Body of pancreas (tissue), 4 donors: ENCODE data around the gene MACROH2A1. TPM values are rescaled to one million over a fixed set of nuclear protein-coding genes. Genes with fewer than 3 reads are reported as not detected.
"Not testable (repeated sequence)": the region's sequence is repeated elsewhere in the genome, so short reads cannot be mapped to it uniquely, and the experiment has no call there.

ENCODE experiments used
- ATAC-seq: fragments of 150-250 bp; one replicate; pipeline ENCODE4 v1.9.1; 2016
- DNase-seq, 4 donors: peaks; one replicate each; pipeline ENCODE4 v3.0.0-alpha.2; 2019
- H3K27ac ChIP-seq, 4 donors: fragments of 200-600 bp; sonication (generic); 1 replicate in 3 of 4; 2 replicates in 1 of 4; pipeline versions ENCODE4 v1.5.1 to v1.6.1; 2016 to 2019; ENCODE audit warnings: mild to moderate bottlenecking in 1 of 4, mixed read lengths in 1 of 4, moderate library complexity in 1 of 4
- H3K27me3 ChIP-seq, 2 donors: fragments of 200-600 bp; sonication (generic); one replicate each; pipeline ENCODE4 v1.6.0; 2016; ENCODE audit warnings: mild to moderate bottlenecking in 1 of 2
- H3K36me3 ChIP-seq, 2 donors: fragments of 200-600 bp; sonication (generic); replicated peaks in 1 of 2; 2 replicates each; pipeline ENCODE4 v1.5.1; 2016; ENCODE audit warnings: low read depth in 2 of 2; ENCODE audit not compliant: insufficient read depth in 1 of 2
- H3K4me1 ChIP-seq: fragments of 200-600 bp; sonication (generic); one replicate; pipeline ENCODE4 v1.6.0; 2016
- H3K4me3 ChIP-seq, 2 donors: fragments of 200-600 bp; sonication (generic); 1 replicate in 1 of 2; 2 replicates in 1 of 2; pipeline ENCODE4 v1.5.1; 2016 to 2019
- H3K9me3 ChIP-seq, 3 donors: fragments of 200-600 bp; sonication (generic); 1 replicate in 2 of 3; 2 replicates in 1 of 3; pipeline ENCODE4 v1.5.1; 2016
- CTCF ChIP-seq, 7 experiments: fragments of 450-650 bp in 4 of 7; fragments of 200-600 bp in 3 of 7; sonication (generic) in 3 of 7; IDR thresholded peaks; one replicate each; pipeline ENCODE4 v1.5.1; 2016 to 2019; ENCODE audit warnings: antibody characterized with exemption in 7 of 7
- POLR2A ChIP-seq, 3 donors: fragments of 450-650 bp; IDR thresholded peaks; one replicate each; pipeline ENCODE4 v1.6.1; 2016; ENCODE audit warnings: antibody characterized with exemption in 3 of 3, mild to moderate bottlenecking in 2 of 3
- WGBS, 2 donors: methylation state at CpG; one replicate each; pipeline ENCODE4 v1.1.5; 2017; 5-methylcytosine and 5-hydroxymethylcytosine counted together
- intact Hi-C: fragments of 100-400 bp; cut with DNase I; formaldehyde crosslinking; loops from one replicate; pipeline ENCODE4 v1.15.1; 2023
- total RNA-seq, 2 donors: library from RNA; depleted of rRNA; stranded (reverse); fragments of >200 nt; gene quantifications; one replicate each; pipeline ENCODE4 v1.1.0, GENCODE V29; 2016

Gene MACROH2A1
- total RNA-seq, 2 donors from 2014 or later = 78.9 to 142 TPM

DNA sequence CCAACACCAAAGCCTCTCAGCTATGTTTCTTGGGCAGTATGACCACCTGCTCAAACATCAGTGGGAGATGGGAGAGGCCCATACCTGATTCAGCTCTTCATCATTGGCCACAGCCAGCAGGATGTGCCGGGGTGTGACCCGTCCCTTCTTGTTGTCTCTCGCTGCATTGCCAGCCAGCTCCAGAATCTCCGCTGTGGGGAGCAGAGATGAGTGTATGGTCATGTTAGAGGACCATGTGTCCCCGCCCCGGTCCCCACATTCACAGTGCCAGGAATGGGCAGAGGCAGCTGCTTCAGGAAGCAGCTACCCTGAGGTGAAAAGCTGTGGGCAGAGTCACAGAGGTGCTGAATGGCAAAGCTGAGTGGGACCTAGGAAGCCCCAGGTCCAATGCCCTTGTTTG is 29.1 kb downstream of the MACROH2A1 start:
- H3K27ac ChIP-seq = no peak overlapping the region
- no peaks in the 10 kb centered on the region for H3K27me3 ChIP-seq
- H3K9me3 ChIP-seq = no peaks in the 10 kb centered on the region
- TF ChIP-seq POLR2A (IDR thresholded peaks at IDR 0.05) (no peak), CTCF (IDR thresholded peaks at IDR 0.05) (no peak)
- H3K4me1 ChIP-seq = no peaks in the 10 kb centered on the region
- DNase-seq (no peak), ATAC-seq (no peak)
- intact Hi-C loops = no loop called here
- peaks cover 0 to 10% of the 10 kb centered on the region in 2 donors for H3K36me3 ChIP-seq
- H3K4me3 ChIP-seq = no peak overlapping the region
- 95 to 100% methylated on average over 6 of the region's 6 CpGs for WGBS, 2 donors

DNA sequence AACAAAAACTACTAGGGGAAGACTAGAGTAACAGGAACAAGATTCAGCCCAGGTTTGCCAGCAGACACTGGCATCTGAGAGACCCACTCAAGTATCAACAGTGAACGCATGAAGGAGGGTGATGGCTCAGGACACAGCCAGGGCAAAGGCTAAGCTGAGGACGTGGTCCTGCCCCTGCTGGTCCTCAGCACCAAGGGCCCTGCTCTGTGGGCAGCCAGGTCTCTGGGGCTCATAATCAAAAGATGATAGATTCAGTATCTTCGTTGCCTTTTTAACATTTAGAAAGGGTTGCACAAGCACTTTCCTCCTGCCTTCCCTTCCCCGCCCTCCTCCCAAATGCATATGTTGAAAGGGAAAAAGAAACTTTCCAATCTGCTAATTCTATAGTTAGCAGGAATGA is 31.5 kb downstream of the MACROH2A1 start:
- ATAC-seq (no peak), DNase-seq (no peak)
- H3K36me3 ChIP-seq = peaks cover 0 to 12% of the 10 kb centered on the region in 2 donors
- 75 to 91% methylated on average over 4 of the region's 4 CpGs for WGBS, 2 donors
- TF ChIP-seq CTCF (IDR thresholded peaks at IDR 0.05) (no peak), POLR2A (IDR thresholded peaks at IDR 0.05) (no peak)
- H3K27me3 ChIP-seq = no peaks in the 10 kb centered on the region
- intact Hi-C loops = no loop called here
- H3K9me3 ChIP-seq = no peaks in the 10 kb centered on the region
- no peak overlapping the region for H3K4me3 ChIP-seq
- no peaks in the 10 kb centered on the region for H3K4me1 ChIP-seq
- no peak overlapping the region for H3K27ac ChIP-seq

- H3K9me3 ChIP-seq = no peaks in the 10 kb centered on the region
- H3K27ac ChIP-seq = no peak overlapping the region
- no peaks in the 10 kb centered on the region for H3K4me1 ChIP-seq
- 79 to 85% methylated on average over 2 of the region's 2 CpGs for WGBS, 2 donors
- ATAC-seq = no peak
- no peak for TF ChIP-seq POLR2A (IDR thresholded peaks at IDR 0.05)
- TF ChIP-seq CTCF (IDR thresholded peaks at IDR 0.05) = no peak
- H3K27me3 ChIP-seq = no peaks in the 10 kb centered on the region
- DNase-seq = no peak
- intact Hi-C loops = no loop called here
- peaks cover 0 to 12% of the 10 kb centered on the region in 2 donors for H3K36me3 ChIP-seq
- H3K4me3 ChIP-seq = no peak overlapping the region
These were observed 32.0 kb downstream of the MACROH2A1 start for GRCh38 chr5:135367076-135367475.

GRCh38 chr5:135365281-135365680 is 33.8 kb downstream of the MACROH2A1 start:
- intact Hi-C loops = no loop called here
- WGBS, 2 donors = 89 to 95% methylated on average over 2 of the region's 2 CpGs
- no peak for DNase-seq
- peaks cover 0 to 14% of the 10 kb centered on the region in 2 donors for H3K36me3 ChIP-seq
- TF ChIP-seq POLR2A (IDR thresholded peaks at IDR 0.05) (no peak), CTCF (IDR thresholded peaks at IDR 0.05) (no peak)
- no peak overlapping the region for H3K27ac ChIP-seq
- ATAC-seq = no peak
- no peaks in the 10 kb centered on the region for H3K27me3 ChIP-seq
- no peaks in the 10 kb centered on the region for H3K9me3 ChIP-seq
- no peaks in the 10 kb centered on the region for H3K4me1 ChIP-seq
- H3K4me3 ChIP-seq = no peak overlapping the region

DNA sequence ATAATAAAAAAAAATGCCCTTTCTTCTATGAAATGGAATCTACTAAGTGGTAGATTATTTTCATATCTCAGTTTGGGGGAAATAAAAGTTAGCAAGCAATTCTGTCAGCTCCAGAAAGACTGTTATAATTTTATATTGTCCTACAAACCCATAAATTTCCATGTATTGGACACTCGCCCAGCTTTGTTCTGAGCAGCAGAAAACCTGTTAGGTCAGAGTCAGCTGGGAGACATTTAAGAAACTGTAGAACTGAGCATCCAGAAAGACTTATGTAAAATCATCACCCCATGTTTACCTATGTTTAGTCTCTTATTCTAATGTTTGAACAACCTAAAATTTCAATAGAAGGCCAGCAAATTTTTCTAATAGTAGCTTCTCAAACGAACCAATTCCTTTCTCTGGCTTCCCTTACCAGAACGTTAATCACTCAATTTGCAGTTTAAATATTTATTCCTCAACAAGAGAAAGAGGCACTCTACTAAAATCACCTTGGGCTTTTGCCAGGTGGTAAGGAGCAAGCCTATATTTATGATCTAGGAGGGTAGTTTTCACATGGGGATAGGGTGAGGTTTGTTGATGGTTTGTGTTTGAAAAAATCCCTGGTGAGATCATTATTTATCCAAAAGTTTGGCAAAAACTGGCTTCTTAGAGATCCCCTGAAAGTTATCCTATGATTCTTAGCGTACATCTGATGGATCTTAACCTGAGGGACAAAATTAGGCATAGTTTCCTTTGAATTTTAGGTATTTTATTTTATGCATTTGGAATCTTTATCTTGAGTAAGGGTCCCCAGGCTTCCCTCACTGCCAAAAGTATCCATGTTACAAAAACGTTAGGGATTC is 34.4 kb downstream of the MACROH2A1 start:
- ATAC-seq (no peak), DNase-seq (no peak)
- peaks cover 0 to 11% of the 10 kb centered on the region in 2 donors for H3K36me3 ChIP-seq
- no peak for TF ChIP-seq CTCF (IDR thresholded peaks at IDR 0.05)
- no peak for TF ChIP-seq POLR2A (IDR thresholded peaks at IDR 0.05)
- intact Hi-C loops = no loop called here
- H3K4me1 ChIP-seq = no peaks in the 10 kb centered on the region
- no peak overlapping the region for H3K27ac ChIP-seq
- H3K4me3 ChIP-seq = no peak overlapping the region
- no peaks in the 10 kb centered on the region for H3K27me3 ChIP-seq
- H3K9me3 ChIP-seq = no peaks in the 10 kb centered on the region
- WGBS, 2 donors = 64 to 66% methylated on average over 5 of the region's 5 CpGs

DNA sequence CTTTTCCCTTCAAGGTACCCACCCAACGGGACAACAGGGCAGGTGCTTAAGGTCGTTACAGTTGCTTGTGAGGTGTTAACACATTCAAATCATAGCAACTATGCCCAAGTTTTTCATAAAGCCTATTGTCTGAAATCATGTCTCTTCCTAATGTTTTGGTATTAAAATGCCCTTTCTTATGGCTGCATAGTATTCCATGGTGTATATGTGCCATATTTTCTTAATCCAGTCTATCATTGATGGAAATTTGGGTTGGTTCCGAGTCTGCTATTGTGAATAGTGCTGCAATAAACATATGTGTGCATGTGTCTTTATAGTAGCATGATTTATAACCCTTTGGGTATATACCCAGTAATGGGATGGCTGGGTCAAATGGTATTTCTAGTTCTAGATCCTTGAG is 35.7 kb downstream of the MACROH2A1 start:
- H3K9me3 ChIP-seq, H3K27ac ChIP-seq, intact Hi-C loops, H3K4me3 ChIP-seq, DNase-seq, H3K4me1 ChIP-seq, ATAC-seq, H3K27me3 ChIP-seq: not testable (repeated sequence)
- H3K36me3 ChIP-seq = peaks cover 0 to 12% of the 10 kb centered on the region in 2 donors
- 94 to 96% methylated on average over 3 of the region's 3 CpGs for whole genome bisulfite sequencing, 2 donors
